ENCODE results near the gene CREB5.

CREB5 gene

DNA sequence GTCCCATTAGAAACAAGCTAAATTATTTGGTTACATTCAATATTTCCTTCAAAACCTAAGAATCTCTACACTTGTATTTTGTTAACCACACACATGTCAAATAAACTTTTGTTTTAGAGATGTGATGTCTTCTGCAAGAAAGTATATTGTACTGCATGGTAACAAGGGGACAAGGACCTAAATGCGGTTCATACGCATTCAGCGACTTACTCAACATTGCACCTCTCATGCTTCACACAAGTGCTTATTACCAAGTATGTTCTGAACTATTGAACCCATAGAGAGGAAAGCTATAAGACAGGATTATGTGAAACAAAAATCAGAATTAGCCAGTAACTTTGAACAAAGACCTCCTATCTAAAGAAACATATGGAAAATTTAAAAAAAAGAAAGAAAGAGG lies 68.3 kb downstream of the CREB5 start:
- no peak for DNase-seq (ENCODE audit: low read depth)

DNA sequence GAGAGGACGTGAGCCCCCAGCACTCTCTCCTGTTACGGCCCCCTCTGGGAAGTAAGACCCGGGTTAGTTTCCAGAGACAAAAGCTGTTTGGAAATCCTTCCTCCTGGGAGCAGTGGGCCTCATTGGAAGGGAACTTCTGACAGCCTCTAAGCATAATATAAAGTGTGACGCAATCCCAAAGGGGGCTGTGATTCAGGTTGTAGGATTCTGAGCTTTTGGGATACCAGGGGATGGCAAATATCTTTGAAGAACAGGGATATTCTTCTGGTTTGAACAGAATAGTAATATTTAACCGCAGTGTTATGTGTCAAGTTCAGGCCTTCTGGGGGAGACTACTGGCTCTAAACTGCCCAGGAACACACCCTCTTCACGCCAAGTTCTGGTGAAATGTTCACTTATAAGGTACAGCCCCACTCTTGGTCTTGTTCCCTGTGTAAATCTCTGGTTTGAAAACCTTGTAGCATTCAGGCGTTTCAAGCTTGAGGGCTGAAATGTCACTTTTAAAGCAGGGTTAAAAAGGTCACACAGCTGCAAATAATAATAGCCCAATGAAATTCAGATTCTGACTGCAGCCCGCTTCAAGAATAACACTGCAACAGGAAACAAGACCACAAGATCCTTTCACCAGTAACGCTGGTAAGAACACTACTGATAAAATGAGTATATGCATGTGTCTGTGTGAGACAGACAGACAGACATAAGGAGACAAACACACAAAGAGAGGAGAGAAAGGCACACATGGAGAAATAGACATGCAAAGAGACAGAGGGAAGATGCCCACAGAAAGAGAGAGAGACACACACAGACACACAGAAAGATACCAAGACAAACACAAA lies 69.0 kb downstream of the CREB5 start:
- DNase-seq (ENCODE audit: low read depth): no peak

DNA sequence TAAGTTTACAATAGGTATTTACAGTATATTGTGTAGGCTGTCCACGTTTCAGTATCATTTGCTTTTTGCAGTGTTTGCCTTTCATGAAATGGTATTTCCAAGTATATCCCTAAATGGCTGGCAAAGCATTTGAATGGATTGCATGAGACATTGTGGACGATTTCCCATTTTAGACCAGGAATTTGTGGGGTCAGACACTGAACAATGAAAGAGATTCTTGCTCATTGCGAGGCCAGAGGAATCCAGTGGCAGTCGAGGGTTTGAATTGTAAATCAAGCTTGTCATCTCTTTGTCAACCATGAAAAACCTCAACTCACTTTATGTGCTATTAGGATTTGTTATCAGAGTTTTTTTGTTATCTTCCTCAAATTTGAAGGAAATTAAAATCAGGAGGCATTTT lies 70.8 kb downstream of the CREB5 start:
- no peak for DNase-seq (ENCODE audit: low read depth)

DNA sequence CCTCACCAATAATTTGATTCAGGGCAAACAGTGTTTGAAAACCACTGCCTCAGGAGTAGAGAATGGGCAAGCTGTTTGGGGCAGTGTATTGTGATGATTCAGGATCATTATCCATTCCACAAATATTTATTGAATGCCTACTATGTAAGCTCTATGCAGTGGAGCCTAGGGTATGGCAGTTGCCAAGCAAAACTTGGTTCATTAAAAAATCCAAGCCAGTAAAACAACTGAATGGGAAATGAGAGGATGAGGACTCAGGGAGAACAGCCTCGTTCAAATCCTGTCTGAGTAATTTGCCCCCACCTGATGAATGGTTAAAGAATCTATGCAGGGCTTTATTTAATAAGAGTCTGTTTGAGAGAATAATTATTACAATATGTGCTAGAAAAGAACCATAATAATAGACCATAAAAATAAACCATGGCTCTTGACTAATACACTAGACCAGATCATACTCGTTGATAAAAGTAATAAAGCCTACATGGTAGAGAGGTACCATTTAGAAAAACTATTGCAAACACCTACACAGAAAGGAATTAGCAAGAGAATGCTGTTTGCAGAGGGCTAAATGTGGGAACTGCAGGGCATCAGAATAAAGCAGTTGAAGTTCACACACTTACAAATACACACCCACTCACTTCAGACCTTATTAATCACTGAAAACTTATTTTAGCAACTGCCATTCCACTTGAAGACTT lies 71.7 kb downstream of the CREB5 start:
- no peak for DNase-seq (ENCODE audit: low read depth)

DNA sequence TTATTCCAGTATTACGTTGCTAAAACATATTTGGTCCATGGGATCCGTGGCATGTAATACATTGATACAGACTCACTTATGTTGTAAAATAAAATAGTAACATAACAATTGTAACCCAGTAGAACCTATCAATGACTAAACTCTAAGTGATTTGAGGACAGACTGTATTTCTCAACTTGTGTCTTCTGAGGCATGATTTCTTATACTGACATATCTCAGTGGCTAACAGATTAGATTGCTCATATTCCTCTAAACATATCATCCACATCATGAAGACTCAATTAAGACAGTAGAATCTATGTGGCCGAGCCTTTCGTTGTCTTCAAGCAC lies 72.3 kb downstream of the CREB5 start:
- DNase-seq (ENCODE audit: low read depth): no peak

DNA sequence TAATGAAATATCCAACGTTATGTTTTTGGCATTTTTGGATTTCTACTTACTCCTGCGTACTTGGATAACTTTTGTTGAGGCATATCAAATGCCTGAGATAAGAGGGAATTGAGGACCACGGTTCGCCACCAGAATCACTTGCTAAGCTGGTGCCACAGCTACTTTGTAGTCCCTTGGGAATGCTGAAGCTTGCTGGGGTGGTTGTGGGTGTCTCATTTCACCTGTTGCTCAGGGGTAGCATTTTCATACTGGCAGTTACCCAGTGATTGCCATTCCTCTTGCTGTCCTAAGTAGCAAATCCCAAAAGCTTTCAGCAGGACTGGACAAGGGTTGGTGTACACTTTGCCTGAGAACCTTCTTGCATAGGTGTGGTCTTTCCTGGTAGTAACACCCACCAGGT lies 75.2 kb downstream of the CREB5 start:
- DNase-seq (ENCODE audit: low read depth): no peak

DNA sequence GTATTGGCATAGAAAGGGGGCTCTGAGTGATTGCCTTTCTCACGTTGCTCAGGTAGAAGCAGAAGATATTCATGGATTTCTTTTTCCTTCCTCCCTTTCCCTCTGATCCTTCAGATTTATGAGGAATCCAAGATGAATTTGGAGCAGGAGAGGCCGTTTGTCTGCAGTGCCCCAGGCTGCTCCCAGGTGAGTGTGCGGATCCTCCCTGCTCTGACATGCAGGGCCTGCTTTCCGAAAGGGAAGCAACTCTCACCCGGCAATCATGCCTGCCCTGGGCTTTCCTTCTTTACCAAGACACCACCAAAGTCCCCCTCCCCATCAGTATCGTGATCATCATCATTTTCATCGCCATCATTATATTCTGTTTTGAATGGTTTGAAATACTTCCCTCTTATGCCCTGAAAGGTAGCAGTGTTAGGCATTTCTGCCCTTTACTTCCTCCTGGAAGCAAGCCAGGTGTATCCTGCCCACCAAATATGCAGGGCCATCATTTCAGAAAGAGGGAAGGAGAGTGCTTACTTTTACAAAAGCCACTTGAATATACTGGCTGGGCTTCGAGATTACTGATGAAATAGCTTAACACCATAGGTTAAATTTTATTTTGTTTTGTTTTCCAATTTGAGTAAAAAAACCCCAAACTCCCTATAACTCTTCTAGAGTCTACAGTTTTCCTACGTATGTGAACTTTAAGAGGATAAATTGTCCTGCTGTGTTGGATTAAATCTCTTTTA lies 75.9 kb downstream of the CREB5 start:
- DNase-seq (ENCODE audit: low read depth): no peak

DNA sequence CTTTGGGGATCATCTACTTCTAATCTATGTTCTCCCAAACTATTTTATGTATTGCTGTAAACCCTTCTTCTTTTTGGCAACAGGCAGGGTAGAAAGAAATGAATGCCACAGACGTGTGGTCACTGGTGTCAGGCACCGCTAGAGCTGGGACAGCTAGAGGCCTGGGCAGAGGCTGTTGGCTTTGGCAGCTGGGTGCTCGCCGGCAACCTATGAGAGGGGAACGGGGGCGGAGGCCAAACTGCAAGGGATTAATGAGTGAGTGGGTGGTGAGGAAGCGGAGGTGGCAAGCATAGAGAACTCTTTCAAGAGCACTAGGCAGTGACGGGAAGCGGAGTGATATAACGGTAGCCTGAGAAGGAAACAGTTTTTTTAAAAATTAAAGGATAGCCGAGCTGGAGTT lies 78.5 kb downstream of the CREB5 start:
- no peak for DNase-seq (ENCODE audit: low read depth)

DNA sequence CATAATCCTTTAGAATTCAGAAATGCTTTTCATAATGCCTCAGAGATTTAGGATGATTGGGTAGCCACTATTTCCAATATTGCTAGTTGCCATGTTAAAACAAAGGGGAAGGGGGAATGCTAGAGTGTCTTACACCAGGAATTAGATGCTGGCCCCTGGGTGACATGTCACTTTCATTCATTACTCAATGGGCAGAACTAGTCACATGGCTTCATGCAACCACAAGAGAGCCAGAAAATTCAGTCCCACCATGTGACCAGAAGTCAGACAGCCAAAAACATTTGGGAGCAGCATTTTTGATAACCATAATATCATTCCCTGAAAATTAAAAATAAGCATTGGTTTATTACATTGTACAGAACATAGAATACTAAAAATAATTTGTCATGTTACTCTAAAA lies 81.2 kb downstream of the CREB5 start:
- DNase-seq (ENCODE audit: low read depth): no peak

DNA sequence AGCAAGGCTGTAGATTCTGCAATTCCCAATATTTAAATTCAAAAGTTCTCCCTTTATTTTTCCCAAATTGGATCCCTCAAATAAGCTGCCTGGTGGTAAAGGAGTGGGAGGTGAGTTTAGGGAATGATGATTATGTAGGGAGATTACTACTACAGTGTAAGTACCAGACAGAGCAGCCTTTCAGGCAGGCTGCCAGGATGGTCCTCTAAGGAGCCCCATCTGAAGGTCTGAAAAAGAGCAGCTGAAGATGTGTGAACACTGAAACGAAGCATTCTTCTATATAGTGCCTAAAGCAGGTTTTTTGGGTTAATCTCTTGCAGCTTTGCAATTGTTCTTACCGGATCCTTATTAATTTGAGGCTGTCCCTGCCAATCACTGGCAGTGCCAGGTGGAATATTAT lies 84.7 kb downstream of the CREB5 start:
- DNase-seq (ENCODE audit: low read depth): no peak

DNA sequence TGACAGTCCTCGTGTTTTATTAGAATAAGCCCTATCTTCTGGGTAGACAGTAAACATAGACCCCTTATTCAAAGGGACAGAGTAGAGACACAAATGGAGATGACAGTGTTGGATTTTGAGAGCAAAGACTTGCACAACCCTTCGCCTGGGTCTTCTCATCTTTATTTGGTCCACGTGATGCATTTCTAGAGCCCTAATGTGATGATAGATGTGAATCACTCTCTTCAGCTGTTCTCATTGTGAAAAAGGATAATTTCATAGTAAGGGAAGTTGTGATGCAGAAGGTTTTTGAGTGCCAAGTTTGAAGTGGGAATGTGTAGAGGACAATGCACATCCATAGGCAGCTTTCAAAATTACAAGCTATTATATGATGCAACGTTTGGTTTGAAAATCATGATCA lies 86.3 kb downstream of the CREB5 start:
- DNase-seq (ENCODE audit: low read depth): no peak

DNA sequence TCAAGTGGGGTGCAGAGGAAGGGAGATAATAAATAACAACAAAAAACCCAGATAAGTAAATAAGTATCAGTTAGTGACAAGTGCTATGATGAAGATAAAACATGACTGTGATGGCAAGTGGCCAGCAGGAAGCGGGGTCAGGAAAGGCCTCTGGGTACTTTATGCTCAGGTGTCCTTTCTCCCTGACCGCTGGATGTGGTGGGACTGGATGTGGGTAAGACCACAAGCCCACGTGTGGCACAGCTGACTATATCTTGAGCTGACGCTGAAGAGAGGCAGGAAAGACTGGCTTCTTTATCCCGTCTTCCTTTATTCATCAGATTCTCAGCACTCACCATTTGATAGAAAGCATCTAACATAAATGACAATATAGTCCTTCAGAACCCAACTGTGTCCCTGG lies 87.8 kb downstream of the CREB5 start:
- DNase-seq (ENCODE audit: low read depth): no peak

DNA sequence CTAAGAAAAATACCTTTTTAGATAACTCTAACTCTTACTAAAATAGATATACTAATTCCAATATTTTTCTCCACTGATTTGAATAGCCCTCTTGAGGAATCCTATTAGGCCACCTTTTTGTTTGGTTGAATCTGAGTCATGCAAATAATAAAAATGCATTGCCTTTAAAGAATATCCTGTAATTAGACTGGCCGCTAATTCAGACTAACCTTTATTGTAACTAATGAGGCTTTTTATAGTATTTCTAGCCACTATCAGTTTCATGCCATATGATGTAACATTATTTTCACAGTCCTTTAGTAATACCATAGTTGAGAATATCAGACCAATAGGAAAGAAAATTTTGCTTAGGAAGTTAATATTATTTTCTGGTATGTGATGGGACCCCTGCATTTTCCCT lies 90.1 kb downstream of the CREB5 start:
- no peak for DNase-seq (ENCODE audit: low read depth)

DNA sequence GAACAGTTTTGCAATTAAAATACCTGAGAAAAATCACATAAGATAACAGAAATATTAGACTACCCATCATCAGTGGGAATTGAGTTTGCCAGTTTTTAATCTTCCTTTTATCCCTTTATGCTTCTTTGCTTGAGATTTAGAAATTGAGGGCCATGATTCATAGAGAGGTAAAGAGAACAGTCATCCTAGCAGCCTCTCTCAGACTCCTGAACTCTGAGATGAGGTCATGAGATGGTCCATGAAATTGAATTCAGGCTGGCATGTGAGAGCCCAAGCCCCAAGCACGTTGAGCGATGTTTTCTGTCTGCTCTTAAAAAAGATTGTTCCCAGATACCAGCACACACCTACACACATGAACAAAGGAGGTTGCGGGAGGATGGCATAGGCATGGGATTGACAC lies 91.1 kb downstream of the CREB5 start:
- no peak for DNase-seq (ENCODE audit: low read depth)

DNA sequence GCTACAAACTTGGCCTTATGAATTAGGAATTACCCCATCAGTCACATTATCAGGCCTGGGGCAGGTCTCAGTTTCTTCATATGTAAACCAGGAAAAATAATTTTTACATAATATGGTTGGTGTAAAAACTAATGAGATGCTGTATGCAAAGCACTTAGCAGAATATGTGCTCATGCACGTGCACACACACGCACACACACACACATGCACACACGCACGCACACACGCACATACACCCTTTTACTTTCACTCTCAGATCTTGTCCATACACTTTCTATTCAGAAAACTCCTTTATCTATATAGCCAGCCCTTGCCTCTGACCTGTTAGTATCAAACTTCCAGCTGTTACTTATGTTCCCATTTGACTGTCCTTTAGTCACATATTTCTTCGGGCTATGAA lies 92.7 kb downstream of the CREB5 start:
- no peak for DNase-seq (ENCODE audit: low read depth)

DNA sequence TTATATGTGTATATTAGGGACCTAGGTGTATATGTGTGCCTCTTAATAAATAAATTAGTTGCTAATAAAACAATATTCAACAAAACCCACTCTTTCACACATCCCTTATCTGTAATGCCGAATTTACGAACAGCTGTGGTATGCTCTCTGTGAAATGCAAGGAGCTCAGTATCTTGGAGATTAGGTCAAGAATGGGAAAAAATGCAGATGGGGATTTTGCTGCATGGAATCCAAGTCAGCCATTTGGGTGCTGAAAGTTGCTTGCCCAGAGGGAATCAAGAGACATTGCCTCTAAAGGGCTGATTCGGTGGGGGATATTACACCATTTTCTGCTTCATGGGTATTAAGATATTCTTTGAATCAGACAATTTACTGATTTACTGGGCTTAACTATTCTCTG lies 93.5 kb downstream of the CREB5 start:
- DNase-seq (ENCODE audit: low read depth): no peak

DNA sequence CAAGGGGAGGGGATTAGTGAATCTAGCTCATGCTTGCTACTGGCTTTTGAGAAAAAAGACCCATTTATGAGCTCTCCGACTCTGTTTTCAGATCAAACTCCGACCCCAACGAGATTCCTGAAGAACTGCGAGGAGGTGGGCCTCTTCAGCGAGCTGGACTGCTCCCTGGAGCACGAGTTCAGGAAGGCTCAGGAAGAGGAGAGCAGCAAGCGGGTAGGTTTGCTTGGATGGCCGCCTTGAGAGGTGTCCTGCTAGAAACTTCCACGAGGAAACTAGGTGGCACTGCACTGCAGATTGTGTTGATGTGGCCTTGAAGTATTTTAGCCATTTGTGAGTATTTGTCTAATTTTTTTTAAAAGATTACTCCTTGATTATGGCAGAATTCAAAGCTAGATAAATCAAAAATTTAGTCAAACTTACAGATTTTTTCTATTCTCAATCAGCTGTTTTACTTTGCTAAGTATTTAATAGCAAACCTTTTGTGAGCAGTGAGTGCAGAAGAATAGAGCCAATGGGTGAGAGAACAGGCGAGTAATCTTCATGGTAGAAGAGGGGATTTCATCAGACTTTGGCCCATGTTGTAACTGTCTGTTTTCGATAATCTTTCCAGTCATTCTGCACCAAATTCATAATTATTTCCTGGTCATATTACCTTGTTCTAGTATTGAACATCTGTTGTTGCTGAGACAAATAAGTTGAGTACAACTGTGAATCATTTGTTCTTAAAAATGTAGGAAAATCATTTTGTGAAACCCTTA lies 95.4 kb downstream of the CREB5 start:
- no peak for DNase-seq (ENCODE audit: low read depth)

DNA sequence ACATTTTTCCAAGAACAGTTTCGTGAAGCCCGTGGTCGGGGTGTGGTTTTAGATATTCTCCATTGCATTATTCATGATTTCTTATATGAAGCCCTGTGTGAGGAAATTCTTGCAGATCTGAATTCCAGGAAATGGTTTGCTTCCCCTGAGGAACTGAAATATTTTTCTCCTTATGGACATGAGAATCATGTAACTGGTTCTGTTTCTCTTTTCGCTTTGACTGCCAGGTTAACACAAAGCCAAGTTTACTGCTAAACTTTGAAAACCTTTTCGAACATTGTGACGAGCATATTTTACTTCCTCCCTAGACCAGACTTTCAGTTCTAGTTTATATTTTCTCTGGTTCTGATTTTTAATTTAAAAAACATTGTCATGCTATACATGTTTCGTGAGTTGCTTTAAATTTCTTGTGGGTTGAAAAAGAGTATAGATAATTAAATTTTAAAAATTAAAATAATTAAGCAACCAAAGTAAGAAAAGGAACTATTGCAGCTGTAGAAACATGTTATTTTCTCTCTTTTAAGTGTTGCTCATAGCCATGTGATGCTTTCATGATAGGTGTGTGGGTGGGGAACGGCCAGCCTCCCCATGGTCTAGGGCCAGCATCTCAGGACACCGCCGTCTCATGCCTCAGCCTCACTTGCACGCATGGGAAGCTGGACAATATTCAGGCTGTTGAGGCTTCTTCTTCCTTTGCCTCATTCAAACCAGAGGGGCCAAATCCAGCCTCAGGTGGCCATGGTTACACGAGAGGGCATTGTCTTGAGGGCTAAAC lies 97.1 kb downstream of the CREB5 start:
- no peak for DNase-seq (ENCODE audit: low read depth)

DNA sequence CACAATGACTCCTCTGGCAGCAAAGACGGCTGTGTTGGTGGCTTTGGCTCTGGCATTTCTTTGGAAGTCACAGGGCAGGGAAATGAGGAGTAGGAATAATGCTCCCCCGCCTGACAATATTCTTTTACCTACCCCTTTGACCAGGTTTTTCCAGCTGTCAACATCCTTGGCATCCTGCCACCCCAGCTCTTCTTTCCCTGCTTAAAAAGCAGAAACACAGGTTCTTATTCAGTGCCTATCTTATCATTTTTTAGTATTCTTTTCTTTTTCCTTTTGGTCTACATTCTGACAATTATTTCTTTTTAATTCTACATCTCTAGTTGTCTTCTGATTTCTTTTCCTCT lies 97.7 kb downstream of the CREB5 start:
- DNase-seq (ENCODE audit: low read depth): no peak

DNA sequence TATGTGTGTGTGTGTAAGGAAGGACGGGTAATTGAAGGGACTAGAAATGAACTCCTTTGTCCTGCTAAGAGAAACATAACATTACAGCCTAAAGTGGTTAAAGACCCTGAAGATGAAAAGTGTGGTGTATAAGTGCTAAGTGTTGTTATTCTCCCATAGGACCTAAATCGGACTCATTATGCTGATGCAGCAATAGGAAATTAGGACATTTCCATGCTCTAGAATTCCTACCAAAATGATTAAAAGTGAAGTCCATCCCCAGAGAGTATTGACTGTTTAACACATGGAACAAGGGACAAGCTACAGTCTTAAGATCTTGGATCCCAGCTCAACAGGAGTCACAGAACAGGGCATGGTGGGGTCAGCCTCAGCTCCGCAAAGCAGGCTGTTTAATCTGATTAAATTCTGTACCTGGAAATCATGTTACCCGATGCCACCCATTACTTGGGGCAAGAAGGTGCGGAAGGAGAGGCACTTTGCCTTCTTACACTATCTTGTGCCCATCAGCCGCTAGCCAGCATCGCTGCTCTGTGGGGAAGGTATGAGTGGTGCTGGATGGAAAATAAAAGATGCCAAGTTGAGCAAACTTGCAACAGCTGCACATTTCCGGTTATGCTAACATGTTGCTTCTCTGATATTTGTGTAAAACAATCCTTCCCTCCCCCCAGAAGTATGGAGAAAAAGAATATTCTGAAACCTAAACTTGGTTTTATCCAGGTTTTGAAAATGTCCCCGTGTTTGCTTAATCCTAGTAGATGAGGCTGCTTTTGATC lies 100.5 kb downstream of the CREB5 start:
- no peak for DNase-seq (ENCODE audit: low read depth)

Data from stimulated activated CD8-positive, alpha-beta memory T cell treated with anti-CD3 and anti-CD28 coated beads, Interleukin-7, amount 100 ng/mL, for 24 hours (primary cell).